K562 (cell line): ENCODE data around the gene KISS1R. TPM values are rescaled to one million over a fixed set of nuclear protein-coding genes. Genes with fewer than 3 reads are reported as not detected.

Experiments
- ATAC-seq: fragments of 200-7000 bp; cut with Tn5 transposase; 3 replicates; pipeline ENCODE4 v1.9.1; 2020; ENCODE audit warnings: moderate library complexity
- BruUV-seq: library from RNA; stranded (reverse); fragments of 400-500 nt; replicated peaks from 2 replicates; lab custom pipeline; 2021; lab: Mats Ljungman, UMichigan
- CTCF ChIA-PET: fragments of 300-600 bp; formaldehyde crosslinking; extraction: SDS; loops from one replicate; lab custom pipeline; 2021; ENCODE audit warnings: low intra/inter-chr PET ratio; lab: Yijun Ruan, JAX
- POLR2A ChIA-PET: fragments of 300-600, 350-650 bp; sonication (Branson Sonifier 250); formaldehyde crosslinking; extraction: SDS; loops from one replicate; lab custom pipeline; 2021; ENCODE audit warnings: antibody characterized with exemption, inconsistent platforms; lab: Yijun Ruan, JAX
- DNase-seq, 4 experiments: peaks; one replicate each; pipeline versions ENCODE4 v3.0.0 to v3.0.0-alpha.2; 2011 to 2018; ENCODE audit warnings: low spot score in 3 of 4, mixed read lengths in 3 of 4; ENCODE audit errors: extremely low read depth in 1 of 4
- FAIRE-seq: peaks from 2 replicates; lab custom pipeline; 2011; peaks lifted over from hg19 to GRCh38; lab: Jason Lieb, UNC
- H2AFZ ChIP-seq: 2 replicates; pipeline ENCODE4 v1.6.0; 2011; ENCODE audit warnings: low read depth, low read length, control low read depth, inconsistent platforms
- H3K27ac ChIP-seq: fragments of 200-600 bp; 3 replicates; pipeline ENCODE4 v1.8.0; 2011; ENCODE audit warnings: low read depth, mild to moderate bottlenecking, control low read depth, inconsistent platforms, low read length, moderate library complexity, mixed read lengths; ENCODE audit errors: extremely low read depth
- H3K27me3 ChIP-seq, 2 experiments: fragments of 300-600 bp in 1 of 2; 2 replicates in 1 of 2; 3 replicates in 1 of 2; pipeline versions ENCODE4 v1.6.0 to v1.8.0; 2011; ENCODE audit warnings: inconsistent platforms in 2 of 2, low read length in 2 of 2, mild to moderate bottlenecking in 1 of 2, mixed read lengths in 1 of 2, moderate library complexity in 1 of 2; ENCODE audit not compliant: control insufficient read depth in 2 of 2, insufficient read depth in 2 of 2
- H3K36me3 ChIP-seq: fragments of 300-600 bp; 3 replicates; pipeline ENCODE4 v1.8.0; 2011; ENCODE audit warnings: mild to moderate bottlenecking, low read length, inconsistent platforms; ENCODE audit not compliant: control insufficient read depth, insufficient read depth
- H3K4me1 ChIP-seq, 2 experiments: fragments of 200-600 bp in 1 of 2; replicated peaks in 1 of 2; 2 replicates in 1 of 2; 3 replicates in 1 of 2; pipeline versions ENCODE4 v1.5.1 to v1.8.0; 2011; ENCODE audit warnings: inconsistent platforms in 2 of 2, low read length in 2 of 2, mild to moderate bottlenecking in 1 of 2, mixed read lengths in 1 of 2, moderate library complexity in 1 of 2; ENCODE audit not compliant: control insufficient read depth in 2 of 2, insufficient read depth in 2 of 2
- H3K4me2 ChIP-seq: 2 replicates; pipeline ENCODE4 v1.6.1; 2011; ENCODE audit warnings: low read length, control low read depth, inconsistent platforms, mixed read lengths; ENCODE audit not compliant: insufficient read depth
- H3K4me3 ChIP-seq: fragments of 200-600 bp; sonication (generic), shearing (Covaris generic); 2 replicates; pipeline ENCODE4 v1.5.1; 2016; ENCODE audit warnings: control low read depth, inconsistent platforms
- H3K79me2 ChIP-seq: fragments of 200-600 bp; 3 replicates; pipeline ENCODE4 v1.8.0; 2011; ENCODE audit warnings: low read length, inconsistent platforms; ENCODE audit not compliant: control insufficient read depth, insufficient read depth
- H3K9ac ChIP-seq, 2 experiments: 2 replicates each; pipeline versions ENCODE4 v1.6.0 to v1.6.1; 2011; ENCODE audit warnings: low read depth in 2 of 2, low read length in 2 of 2, control low read depth in 1 of 2, inconsistent platforms in 1 of 2, mild to moderate bottlenecking in 1 of 2, mixed read lengths in 1 of 2; ENCODE audit not compliant: insufficient read depth in 1 of 2
- H3K9me1 ChIP-seq: one replicate; pipeline ENCODE4 v1.6.0; 2011; ENCODE audit warnings: inconsistent platforms, mild to moderate bottlenecking, low read length, moderate library complexity; ENCODE audit not compliant: control insufficient read depth, insufficient read depth
- H3K9me3 ChIP-seq: replicated peaks from 2 replicates; pipeline ENCODE4 v1.5.1; 2011; ENCODE audit warnings: low read depth, low read length, inconsistent platforms; ENCODE audit not compliant: control insufficient read depth, insufficient read depth
- H4K20me1 ChIP-seq: replicated peaks from 2 replicates; pipeline ENCODE4 v1.6.1; 2011; ENCODE audit warnings: low read length, inconsistent platforms, mixed read lengths; ENCODE audit not compliant: control insufficient read depth, insufficient read depth
- MAFF ChIP-seq: IDR thresholded peaks from 2 replicates; pipeline ENCODE4 v1.6.1; 2012; ENCODE audit warnings: low read length, improper control_type of control experiment
- MAFK ChIP-seq: IDR thresholded peaks from 2 replicates; pipeline ENCODE4 v1.6.1; 2011; ENCODE audit warnings: low read length, improper control_type of control experiment
- POU5F1 ChIP-seq: fragments of 150-350 bp; IDR thresholded peaks from 2 replicates; pipeline ENCODE4 v1.6.1; 2014; ENCODE audit warnings: borderline replicate concordance, low read length, low read depth, mild to moderate bottlenecking; ENCODE audit not compliant: partially characterized antibody
- ZBTB40 ChIP-seq, 2 experiments: fragments of 450-650 bp in 1 of 2; sonication (generic) in 1 of 2; formaldehyde crosslinking in 1 of 2; IDR thresholded peaks; 2 replicates each; pipeline versions ENCODE4 v1.7.1 to v1.9.0; 2016 to 2022; ENCODE audit warnings: inconsistent platforms in 1 of 2, mild to moderate bottlenecking in 1 of 2, missing genetic modification reagents in 1 of 2
- ZNF311 ChIP-seq: fragments of 250-450 bp; sonication (Bioruptor Pico); IDR thresholded peaks from 2 replicates; pipeline ENCODE4 v1.4.0; 2020; ENCODE audit warnings: mild to moderate bottlenecking, moderate library complexity
- ZNF699 ChIP-seq: fragments of 250-450 bp; sonication (Bioruptor Pico); IDR thresholded peaks from 2 replicates; pipeline ENCODE4 v1.8.0; 2021; ENCODE audit warnings: mild to moderate bottlenecking, moderate library complexity; ENCODE audit not compliant: insufficient replicate concordance
- WGBS: fragments of 100-300 bp; shearing (Covaris generic); methylation state at CpG from one replicate; pipeline ENCODE4 v1.1.6; 2016; ENCODE audit warnings: low coverage, mixed read lengths; ENCODE audit not compliant: insufficient coverage; ENCODE audit errors: missing lambda C conversion rate; 5-methylcytosine and 5-hydroxymethylcytosine counted together
- in situ Hi-C: fragments of 300-500 bp; cut with MboI; formaldehyde crosslinking; loops from 4 replicates; pipeline ENCODE4 v1.15.0; 2018; ENCODE audit warnings: inconsistent platforms, mixed read lengths
- intact Hi-C: fragments of 100-400 bp; cut with micrococcal nuclease; formaldehyde crosslinking; loops from 2 replicates; pipeline ENCODE4 v1.14.2; 2022
- polyA plus RNA-seq, 8 experiments: library from polyadenylated mRNA; depleted of rRNA in 4 of 8; stranded (reverse) in 5 of 8; unstranded in 3 of 8; fragments of >200 nt; fragmentation: Nextera tagmentation in 2 of 8; fragmentation: Illumina TruSeq in 1 of 8; extraction: Ambion mirVana in 2 of 8; extraction: Trizol in 1 of 8; gene quantifications; 2 replicates each; pipeline versions ENCODE4 v1.2.1 to v1.2.3, GENCODE V29; 2011 to 2014; ENCODE audit warnings: inconsistent platforms in 1 of 8, missing spikeins in 1 of 8
- total RNA-seq, 7 experiments: library from RNA; depleted of rRNA in 6 of 7; stranded (reverse); fragments of >200 nt in 6 of 7; fragmentation: Illumina TruSeq in 2 of 7; extraction: Trizol in 2 of 7; gene quantifications; 2 replicates each; pipeline versions ENCODE4 v1.2.1 to v1.2.3, GENCODE V29; 2011 to 2021; ENCODE audit warnings: low replicate concordance in 1 of 7

Gene KISS1R
- total and polyA plus RNA-seq, 9 of the 15 experiments (the other 6 are each of a cell fraction or from before 2014, with no cell fraction given): 0.37 to 39.4 (median 2.0) TPM

GRCh38 chr19:927351-927779 is 10.2 kb downstream of the KISS1R start:
- Histone ChIP-seq H3K27ac (peak overlapping the region; percentile 97), H3K4me1 (peaks cover 5 to 69% of the 10 kb centered on the region in 2 experiments; a peak in 4 of 5 replicates), H3K9me3 (no peaks in the 10 kb centered on the region), H3K27me3 (no peaks in the 10 kb centered on the region), H3K4me3 (peak overlapping the region; percentile 99), H4K20me1 (no peaks in the 10 kb centered on the region; the same call in 1 of the 2 replicates), H3K9me1 (no peaks in the 10 kb centered on the region), H3K4me2 (peak overlapping the region; percentile 95), H3K79me2 (peaks cover 75% of the 10 kb centered on the region), H3K36me3 (peaks cover 39% of the 10 kb centered on the region; the same call in 2 of the 3 replicates), H3K9ac (peak overlapping the region; percentile 87 to 99; a peak in 3 of 4 replicates), H2AFZ (no peak overlapping the region)
- DNase-seq: peak; percentile 64 to 79 (median 74)
- POLR2A ChIA-PET: interaction anchor here (0.6 to 1.0 kb wide), 2 partner anchors 12 to 27 kb away, joined by 3 to 5 read pairs; no protein-coding TSS in a partner anchor
- FAIRE-seq: no peak
- peak; percentile 5; the same call in 1 of the 3 replicates for ATAC-seq
- BruUV-seq: no TSS peak
- intact Hi-C loops: no loop called here
- in situ Hi-C loops: no loop called here
- CTCF ChIA-PET: interaction anchor here (0.5 to 8.8 kb wide), 2 partner anchors 55 to 278 kb away, joined by 3 to 158 read pairs; partner anchors contain the start of genes STK11 and WDR18
- WGBS: 0% methylated on average over 5 of the region's 15 CpGs
- TF ChIP-seq ZBTB40 (IDR thresholded peaks at IDR 0.05) (no peak), ZBTB40 (CRISPR knock-in tag; IDR thresholded peaks at IDR 0.05) (no peak), ZNF699 (CRISPR knock-in tag) (no peak), MAFK (peak; percentile 41; the same call in 1 of the 2 replicates), POU5F1 (no peak), ZNF311 (CRISPR knock-in tag) (no peak), MAFF (no peak)
